EH (cell line): ENCODE data around the gene CST2.
"Not testable (repeated sequence)": the region's sequence is repeated elsewhere in the genome, so short reads cannot be mapped to it uniquely, and the experiment has no call there.

Source experiments
- DNase-seq: peaks from one replicate; pipeline ENCODE4 v3.0.0-alpha.2; 2015; ENCODE audit warnings: low read depth

The CST2 gene, protein sequence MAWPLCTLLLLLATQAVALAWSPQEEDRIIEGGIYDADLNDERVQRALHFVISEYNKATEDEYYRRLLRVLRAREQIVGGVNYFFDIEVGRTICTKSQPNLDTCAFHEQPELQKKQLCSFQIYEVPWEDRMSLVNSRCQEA

DNA sequence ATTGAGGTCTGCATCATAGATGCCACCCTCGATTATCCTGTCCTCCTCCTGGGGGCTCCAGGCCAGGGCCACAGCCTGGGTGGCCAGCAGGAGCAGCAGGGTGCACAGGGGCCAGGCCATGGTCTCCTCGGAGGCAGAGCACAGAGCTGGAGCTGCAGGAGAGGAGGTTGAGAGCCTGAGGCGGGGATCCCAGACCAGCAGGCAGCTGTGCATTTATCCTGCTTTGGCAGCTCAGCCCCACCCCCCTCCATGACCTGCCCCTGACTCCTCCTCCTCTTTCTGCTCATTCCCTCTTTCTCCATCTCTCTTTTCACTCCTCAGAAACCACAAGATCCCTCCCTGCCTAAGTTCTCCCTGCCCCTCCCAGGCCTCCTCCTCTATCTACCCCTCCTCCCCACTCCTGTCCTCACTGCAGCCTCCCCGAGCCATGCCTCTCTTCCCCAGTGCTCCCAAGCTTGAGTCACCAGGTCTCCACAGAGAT, at the start of gene CST2:
TSS of gene CST2 (minus strand) at position 189 of the 481 bp plus-strand sequence. CDS start at position 120, 69 bp downstream.
- peak; percentile 49 for DNase-seq

DNA sequence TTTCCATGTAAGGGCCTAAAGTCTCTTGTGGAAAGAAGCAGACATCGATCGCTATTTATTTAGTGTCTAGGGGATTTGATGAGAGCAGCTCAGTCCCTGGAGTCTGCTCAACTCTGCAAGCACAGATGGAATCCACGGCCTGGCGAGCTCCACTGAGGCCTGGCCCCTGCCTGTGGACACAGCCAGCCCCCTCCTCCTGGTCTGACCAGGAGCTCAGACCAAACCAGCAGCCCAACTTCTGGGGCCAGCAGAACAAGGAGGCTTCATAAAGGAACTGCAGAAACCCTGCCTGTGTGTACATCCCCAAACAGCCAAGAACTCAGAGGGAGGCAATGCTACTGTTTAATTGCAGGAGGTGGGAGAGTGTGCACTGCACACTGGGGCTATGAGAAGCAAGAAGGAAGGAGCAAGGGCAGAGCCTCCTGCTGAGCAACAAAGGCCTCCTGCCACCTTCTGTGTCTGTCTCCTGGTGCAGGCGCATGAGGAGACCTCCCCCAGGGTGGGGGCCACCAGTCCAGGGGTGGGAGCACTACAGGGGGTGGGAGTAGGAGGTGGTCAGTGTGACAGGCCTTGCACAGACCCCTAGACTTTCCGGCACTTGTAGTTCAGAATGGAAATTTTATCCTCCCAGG, 49.2 kb upstream of the CST2 start:
- DNase-seq, result no peak

DNA sequence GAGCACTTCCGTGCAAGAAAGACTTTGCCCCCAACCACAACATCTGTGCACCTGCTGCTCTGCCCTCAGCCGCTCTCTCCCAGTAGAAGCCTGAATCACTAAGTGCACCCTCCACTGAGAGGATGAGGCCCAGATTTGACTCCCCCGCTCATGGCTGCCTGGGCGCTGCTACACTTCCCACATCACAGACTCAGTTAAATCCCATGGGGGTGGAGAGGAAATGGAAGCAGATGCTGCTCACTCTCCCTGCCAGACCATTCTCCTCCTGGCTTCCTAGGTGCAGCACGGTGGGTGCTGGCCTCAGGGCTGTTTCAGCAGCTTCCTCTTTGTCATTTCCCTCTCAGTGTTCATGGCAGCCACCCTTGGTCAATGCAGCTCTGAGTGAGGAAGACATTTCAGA, 48.2 kb upstream of the CST2 start:
- DNase-seq, result no peak

DNA sequence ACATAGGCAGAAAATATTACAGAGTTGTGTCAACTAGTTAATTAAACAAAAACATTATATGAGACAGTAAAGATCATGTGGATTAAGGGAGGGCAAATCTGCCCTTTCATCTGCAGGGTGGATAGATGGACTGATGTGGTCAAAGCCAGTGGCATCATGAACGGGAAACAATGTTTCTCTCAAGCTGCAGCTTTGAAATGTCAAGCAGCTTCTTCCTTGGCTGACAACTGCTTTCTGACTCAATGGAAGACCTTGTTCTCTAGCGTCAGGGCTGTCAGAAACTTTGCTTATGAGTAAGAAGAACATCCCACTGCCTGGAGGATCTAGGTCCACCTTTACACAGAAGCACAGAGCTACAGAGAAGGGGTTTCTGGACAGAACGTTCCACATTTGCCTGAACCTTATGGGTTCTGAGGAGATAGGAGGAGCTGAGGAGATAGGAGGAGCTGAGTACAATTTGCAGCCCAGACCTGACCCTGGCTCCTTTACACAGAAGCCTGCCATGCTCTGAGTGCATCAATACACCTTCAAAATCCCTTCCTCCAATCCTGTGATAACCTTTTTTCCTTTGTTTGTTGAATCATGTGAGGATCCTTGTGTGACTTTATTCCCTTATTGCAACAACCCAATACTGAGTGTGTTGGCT, 47.0 kb upstream of the CST2 start:
- no peak for DNase-seq

DNA sequence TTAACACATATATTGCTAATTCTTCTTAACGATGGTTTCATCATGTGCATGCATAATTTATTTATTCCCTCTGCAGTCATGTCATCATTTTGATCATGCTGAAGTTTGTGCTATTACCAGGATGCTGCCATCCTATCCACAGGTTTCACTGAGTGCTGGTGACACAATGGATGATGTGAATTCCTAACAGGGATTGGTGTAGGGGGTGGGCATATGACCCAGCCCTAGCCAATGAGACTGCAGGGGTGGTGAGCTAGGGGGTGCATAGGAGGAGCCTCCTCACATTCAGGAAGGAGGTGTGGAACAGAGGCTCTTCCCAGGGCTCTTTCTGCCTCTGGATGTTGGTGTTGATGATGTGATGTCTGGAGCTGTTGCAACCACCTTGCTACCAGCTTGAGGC, 45.5 kb upstream of the CST2 start:
- no peak for DNase-seq

DNA sequence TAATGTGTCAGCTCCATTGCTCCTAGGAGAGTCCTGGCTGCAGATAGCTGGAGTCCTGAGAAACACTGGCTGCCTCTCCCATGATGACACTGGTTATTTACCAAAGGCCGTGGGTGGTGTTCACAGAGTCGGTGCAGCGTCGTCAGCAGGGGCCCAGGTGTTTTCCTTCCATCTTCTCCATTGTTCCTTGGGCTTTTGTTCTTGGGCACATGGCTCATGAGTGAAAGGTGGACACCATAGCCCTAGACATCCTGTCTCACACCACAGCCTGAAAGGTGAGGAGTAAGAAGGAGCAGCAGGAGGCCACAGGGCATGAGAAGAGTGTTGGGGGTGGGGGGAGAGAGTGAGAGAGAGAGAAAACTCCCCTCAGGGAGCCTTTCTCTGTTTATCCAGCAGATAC, 43.9 kb upstream of the CST2 start:
- DNase-seq, result no peak

DNA sequence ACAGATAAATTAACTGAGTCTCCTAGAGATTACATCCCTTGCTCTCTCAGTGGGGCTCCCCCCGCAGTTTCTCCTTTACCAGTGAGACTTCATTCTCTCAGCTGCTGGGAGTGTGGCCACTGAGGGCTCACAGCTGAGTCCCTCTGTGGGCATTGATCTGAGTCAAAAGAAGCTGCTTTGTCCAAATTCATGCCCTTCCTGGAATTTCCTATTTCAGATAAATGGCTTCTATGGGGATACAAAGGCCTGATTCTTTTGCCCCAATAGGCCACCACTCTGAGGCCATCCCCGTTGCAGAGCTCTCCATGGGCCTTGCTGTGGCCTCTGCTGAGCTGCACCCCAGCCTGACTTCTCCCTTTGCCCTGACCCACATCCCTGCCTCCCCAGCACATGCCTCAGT, 43.0 kb upstream of the CST2 start:
- no peak for DNase-seq

DNA sequence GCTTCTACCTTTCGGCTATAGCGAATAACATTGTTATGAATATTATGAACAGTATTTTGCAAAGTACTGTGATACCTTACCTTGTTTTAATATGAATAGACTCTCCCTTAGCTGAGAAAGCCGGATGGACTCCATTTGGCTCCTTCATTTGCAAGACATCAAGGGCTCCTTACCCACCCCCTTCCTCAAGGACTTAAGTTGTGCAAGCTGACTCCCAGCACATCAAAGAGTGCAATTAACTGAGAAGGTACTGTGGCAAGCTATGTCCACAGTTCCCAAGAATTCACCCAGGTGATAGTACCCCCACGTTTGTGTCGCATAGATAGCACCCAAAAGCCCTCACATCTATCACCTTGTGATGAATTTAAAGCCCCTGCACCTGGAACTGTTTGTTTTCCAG, 41.8 kb upstream of the CST2 start:
- no peak for DNase-seq

DNA sequence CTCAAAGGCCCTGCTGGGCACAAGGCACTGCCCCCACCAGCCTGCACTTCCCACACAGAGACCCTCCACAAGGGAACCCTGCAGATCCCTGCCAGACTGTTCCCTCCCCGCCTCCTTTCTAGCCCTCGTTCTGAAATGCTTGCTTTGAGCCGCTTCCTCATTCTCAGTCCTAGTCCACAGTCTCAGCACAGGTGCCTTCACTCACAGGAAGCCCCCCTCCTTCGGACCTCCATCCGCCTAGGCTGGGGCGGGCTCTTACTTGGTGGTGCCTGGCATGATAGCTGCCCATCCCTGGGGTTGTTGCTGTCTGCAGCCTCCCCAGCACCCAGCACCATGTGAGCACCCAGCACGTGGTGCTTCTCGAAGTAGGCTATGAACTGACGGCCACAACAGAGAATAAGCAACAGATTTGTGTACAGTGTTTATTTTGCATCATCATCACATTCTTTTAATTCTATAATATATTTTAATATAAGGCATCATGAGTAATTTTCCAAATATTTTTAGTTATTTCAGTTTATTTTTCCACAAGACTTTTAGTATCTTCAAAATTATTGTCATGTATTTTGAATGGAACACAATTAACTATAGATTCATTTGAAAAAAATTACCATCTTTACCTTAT, 40.7 kb upstream of the CST2 start:
- no peak for DNase-seq

DNA sequence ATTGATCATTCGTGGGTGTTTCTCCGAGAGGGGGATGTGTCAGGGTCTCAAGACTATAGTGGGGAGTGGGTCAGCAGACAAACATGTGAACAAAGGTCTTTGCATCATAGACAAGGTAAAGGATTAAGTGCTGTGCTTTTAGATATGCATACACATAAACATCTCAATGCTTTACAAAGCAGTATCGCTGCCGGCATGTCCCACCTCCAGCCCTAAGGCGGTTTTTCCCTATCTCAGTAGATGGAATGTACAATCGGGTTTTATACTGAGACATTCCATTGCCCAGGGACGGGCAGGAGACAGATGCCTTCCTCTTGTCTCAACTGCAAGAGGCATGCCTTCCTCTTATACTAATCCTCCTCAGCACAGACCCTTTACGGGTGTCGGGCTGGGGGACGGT, 34.2 kb upstream of the CST2 start:
- not testable (repeated sequence) for DNase-seq

DNA sequence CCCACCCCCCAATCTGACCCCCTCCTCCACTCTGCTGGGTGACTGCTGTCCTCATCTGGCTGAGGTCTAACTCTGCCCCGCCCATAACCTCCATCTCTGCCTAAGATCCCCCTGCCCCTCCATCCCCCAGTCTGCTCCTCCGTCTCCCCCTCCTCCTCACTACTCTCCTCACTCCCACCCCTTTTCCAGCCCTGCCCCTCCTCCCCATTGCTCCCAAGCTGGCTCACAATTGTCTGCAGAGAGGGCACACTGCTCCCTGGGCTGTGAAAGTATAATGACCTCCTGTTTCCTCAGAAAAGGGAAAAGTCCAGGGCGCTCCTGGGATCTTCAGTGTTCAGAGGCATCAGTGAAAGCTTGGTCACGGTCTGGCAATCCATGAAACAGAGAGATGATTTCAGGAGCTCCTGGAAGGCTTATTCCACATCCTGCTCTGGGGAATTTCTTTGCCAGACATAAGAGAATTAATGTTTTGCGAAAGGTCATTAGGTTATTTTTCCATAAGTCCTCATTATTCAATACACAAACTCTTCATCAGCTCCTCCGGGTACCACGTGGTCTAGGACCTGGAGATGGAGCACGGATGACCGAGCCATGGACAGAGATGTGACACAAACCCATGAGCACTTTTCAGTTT, 31.6 kb upstream of the CST2 start:
- DNase-seq, result no peak

DNA sequence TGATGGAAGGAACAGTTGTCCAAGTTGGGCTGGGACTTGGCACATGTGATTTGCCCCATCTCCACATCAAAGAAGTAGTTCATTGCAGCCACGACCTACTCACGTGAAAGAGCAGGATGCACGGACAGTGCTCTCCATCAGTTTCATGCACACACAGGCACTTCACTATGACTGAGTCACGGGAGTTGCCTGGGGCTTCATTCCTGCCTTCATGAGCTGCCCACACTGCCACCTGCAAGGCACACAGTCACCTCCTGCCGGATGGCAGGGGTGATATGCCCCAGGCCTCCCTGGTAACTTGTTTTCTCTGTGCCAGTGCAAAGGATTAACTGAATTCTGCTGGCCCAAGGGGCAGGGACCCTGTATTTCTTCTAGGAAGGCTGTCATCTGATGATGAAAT, 30.2 kb upstream of the CST2 start:
- DNase-seq, result no peak

DNA sequence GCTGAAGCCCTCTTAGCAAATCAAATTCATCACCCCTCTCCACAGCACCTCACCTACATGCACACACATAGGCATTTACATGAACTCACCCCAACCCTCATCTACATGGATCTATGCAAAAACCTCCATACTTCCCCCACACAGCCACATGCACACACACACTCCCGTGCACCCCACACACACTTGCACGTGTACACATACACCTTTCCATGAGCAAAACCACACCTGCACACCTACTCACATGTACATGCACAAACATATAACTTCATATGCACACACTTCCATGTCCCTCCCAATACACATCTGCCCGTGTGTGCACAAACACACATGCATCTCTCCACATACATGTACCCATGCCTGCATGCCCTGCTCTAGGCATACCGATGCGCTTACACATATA, 29.7 kb upstream of the CST2 start:
- no peak for DNase-seq

DNA sequence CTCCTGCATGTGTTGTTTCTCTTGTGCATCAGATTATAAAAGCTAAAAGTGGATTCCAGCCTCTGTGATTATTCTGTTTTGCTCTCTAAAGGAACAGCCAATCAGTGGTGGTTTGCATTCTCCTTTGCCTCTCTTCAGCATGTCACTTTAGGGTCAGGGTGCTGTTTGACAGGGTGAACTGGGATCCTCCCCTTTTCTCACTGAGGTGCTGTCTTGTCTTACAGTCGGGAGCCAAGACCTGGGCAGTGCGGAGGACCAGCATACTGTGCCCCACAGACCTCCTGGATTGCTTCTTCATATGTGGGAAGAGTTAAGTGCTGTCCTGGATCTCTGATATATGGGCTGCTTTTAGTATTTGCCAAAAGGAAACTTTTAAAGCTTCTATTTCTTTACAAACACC, 15.2 kb upstream of the CST2 start:
- no peak for DNase-seq

DNA sequence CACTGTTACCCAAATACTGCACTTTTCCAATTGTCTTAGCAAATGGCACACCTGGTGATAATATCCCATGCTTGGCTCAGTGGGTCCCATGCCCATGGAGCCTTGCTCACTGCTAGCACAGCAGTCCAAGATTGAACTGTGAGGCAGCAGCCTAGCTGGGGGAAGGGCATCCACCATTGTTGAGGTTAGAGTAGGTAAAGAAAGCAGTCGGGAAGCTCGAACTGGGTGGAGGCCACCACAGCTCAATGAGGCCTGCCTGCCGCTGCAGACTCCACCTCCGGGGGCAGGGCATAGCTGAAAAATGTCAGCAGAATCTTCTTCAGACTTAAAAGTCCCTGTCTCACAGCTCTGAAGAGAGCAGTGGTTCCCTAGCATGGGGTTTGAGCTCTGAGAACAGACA, 9.2 kb upstream of the CST2 start:
- no peak for DNase-seq

DNA sequence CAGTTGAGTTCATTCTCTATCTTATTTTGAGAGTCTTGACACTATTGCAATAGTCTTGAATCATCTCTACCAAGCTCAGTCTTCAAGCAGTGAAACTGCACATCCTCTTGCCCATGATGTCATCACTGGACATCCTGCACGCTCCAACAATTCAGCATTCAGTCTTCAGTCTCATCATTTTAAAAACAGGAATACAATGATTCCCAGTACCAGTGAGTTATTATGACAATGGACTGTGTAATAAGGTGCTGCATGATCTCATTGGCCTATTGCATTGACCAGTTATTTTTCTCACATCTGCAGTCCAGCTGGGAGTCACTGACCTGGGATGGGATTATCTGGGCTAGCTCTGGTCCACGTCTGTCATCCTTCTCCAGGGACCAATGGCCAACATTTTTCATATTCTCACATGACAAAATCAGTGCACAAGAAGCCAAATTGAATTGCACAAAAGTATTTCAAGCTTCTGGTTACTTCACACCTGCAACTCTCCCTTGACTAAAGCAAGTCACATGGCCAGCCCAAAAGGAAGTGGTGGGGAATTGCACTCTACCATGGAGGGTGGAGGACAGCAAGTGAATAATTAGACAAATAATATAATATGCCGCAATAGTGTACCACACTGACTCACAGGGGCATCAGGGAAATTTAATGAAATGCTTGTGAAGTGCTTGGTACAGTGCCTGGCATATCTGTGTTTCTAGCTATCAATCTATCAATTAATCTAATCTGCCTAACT, 6.4 kb upstream of the CST2 start:
- DNase-seq, result no peak

DNA sequence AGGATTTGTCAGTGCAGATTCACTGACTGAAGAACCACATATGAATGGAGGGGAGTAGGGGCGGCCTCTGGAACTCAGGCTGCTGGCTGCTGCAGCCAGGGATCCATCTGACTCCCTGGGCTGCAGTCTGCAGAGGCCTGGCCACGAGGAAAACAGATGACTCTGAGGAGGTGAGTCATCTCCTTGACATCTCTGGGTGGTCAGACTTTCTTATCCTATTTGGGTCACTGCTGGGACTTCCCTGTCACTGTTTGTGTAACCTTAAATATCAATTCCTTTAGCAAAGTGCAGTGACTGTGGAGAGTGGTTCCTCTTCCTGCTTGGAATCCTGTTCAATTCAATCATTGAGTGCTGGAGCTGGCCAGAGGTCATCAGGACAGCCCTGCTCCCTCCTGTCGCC, 5.4 kb upstream of the CST2 start:
- peak; percentile 76 for DNase-seq

DNA sequence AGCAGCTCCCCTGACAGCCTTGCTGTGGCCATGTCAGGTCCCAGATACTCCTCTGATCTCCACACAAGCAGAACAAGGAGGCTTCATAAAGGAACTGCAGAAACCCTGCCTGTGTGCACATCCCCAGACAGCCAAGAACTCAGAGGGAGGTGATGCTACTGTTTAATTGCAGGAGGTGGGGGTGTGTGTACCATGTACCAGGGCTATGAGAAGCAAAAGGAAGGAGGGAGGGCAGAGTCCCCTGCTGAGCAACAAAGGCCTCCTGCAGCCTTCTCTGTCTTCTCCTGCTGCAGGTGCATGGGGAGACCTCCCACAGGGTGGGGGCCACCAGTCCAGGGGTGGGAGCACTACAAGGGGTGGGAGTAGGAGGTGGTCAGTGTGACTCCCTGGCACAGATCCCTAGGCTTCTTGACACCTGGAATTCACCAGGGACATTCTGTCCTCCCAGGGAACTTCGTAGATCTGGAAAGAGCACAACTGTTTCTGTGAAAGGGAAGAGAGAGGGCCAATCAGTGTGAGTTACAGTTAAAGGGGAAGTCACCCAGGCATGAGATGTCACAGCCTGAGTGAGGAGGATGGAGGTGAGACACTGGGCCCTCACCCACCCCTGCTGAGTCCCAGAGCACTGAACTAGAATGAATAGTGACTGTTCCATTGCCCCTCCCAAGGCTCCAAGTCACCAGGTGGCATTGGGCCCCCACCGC, 2.8 kb downstream of the CST2 start:
- DNase-seq, result no peak

DNA sequence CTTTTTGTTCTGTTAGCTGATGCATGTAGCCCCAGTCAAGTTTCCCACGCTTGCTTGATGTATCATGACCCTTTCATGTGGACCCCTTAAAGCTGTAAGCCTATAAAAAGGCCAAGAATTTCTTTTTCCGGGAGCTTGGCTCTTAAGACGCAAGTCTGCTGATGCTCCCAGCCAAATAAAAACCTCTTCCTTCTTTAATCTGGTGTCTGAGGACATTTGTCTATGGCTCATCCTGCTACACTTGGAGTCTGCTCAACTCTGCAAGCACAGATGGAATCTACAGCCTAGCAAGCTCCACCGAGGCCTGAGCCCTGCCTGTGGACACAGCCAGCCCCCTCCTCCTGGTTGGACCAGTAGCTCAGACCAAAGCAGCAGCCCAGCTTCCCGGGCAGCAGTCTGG, 3.4 kb downstream of the CST2 start:
- peak; percentile 10 for DNase-seq

DNA sequence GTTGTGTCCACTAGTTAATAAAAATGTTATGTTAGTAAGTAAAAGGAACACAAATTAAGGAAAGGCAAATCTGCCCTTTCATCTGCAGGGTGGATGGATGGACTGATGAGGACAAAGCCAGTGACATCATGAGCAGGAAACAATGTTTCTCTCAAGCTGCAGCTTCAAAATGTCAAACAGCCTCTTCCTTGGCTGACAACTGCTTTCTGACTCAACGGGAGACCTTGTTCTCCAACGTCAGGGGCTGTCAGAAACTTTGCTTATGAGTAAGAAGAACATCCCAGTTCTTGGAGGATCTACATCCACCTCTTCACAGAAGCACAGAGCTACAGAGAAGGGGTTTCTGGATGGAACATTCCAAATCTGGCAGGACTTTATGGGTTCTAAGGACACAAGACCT, 6.0 kb downstream of the CST2 start:
- DNase-seq, result peak; percentile 10

DNA sequence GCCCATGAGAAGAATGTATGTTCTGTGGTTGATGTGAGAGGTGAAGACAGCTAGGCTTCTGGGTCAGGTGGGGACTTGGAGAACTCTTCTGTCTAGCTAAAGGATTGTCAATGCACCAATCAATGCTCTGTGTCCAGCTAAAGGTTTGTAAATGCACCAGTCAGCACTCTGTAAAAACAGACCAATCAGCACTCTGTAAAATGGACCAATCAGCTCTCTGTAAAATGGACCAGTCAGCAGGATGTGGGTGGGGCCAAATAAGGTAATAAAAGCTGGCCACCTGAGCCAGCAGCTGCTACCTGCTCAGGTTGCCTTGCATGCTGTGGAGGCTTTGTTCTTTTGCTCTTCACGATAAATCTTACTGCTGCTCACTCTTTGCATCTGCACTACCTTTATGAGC, 15.0 kb downstream of the CST2 start:
- DNase-seq, result not testable (repeated sequence)
